ENCODE results near the gene IGSF9B.

Gene IGSF9B

DNA sequence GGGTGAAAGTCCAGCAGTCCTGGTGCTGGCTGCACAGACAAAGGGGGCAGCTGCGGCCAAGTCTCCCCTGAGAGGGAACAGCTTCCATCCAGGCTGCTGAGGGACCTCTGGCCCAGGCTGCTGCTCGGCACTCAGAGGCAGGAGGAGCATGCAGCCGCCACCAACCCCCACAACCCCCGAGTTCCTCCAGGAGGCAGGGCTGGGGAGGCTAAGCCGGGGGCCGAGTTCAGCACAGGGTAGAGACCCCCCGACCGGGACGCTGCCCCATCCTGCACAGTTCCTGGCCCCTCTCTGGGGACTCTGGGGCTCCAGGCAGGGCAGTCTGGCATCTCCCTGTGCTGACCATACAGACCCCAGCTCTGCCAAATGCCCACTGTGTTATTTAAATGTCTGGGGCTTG lies 20.2 kb downstream of the IGSF9B start:
- DNase-seq (ENCODE audit: low spot score): no peak

DNA sequence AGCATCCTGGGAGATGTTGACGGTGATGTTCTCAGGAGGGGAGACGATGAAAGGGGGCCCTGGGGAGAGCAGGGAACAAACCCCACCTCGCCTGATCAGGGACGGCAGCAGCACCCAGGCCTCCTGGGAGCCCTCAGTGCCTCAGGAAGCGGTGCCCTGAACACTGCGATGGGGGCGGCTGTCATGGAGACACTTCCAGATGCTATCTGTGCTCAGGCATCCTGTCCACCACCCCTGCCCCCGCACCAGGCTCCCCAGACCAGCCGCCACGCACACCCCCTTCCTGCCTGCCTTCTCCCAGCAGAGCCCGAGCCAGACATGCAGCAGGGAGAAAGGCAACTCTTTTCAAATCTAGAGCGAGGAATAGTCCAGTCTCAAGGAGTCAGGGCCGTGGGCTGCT lies 20.6 kb downstream of the IGSF9B start:
- DNase-seq (ENCODE audit: low spot score): no peak

DNA sequence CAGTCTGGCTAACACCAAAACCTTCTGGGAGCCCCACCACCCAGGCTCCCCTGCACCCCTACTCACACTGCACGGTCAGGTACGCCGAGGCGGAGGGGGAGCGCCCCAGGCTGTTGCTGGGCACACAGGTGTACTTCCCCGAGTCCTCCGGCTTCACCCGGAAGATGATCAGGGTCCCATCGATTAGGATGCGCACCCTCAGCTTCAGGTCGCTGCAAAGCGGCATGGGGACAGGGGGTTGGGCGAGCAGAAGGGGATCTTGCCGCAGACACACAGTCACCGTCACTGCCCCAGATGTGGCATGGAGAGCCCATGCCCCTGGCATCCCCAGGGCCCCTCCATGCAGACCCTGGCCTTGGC lies 21.2 kb downstream of the IGSF9B start:
- DNase-seq (ENCODE audit: low spot score): no peak

DNA sequence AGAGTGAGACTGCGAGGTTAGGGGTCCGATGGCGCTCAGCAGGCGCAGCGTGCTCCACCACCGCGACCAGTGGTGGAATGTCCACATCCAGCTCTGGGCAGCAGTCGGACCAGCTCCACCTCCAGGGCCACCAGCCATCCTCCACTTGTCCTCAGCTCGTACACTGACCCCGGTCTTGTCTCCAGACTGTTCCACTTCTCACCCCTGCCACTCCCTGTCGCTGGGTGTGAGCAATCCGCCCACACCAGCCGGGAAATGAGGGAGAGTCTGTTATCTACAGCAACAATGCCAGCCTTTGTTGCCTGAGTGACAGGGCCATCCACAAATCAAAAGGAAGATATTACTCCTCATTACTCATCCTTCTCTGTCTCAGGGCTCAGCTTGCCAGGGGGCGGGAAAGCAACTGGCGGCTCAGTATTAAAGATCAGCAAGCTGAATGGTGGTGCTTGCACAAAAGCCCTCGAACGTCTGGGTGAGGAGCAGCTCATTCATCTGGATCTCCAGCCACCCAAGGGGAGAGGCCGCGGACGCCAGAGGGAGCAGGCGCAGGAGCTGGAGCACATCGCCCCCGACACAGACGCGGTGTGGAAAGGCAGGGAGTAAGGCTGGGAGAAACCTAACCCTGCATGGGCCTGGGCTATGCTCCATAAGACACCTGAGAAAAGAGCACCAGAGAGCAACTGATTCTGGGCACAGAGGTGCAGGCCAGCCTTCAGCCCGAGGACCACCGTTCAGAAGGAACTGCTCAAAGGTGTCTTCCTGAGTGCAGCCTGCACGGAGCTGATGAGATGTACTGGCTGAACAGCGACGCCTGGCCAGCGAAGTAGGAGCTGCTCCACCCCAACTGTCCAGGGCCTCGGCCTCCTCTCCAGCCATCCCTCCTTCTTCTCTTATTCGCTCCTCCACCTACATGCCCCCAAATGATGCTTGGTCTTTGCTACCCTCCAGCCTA lies 21.9 kb downstream of the IGSF9B start:
- DNase-seq (ENCODE audit: low spot score): peak; percentile 94

DNA sequence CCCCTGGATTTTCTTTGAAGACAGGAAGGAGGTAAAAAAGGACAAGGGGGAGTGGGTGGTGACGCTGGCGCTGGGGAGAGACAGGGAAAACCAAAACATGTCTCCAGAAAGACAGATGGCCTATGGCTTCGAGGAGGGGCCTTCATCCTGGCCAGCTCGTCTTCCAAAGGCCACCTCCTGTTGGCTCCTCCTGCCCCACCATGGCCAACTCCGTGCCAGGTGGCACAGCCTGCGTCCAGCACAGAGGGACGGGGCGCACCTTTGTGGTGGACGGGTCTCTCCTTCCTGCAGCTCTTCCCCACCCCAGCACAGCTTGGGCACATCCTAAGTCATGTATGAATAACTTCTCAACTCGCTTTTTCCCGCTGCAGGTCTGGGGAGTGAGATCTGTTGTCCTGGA lies 22.7 kb downstream of the IGSF9B start:
- DNase-seq (ENCODE audit: low spot score): no peak

DNA sequence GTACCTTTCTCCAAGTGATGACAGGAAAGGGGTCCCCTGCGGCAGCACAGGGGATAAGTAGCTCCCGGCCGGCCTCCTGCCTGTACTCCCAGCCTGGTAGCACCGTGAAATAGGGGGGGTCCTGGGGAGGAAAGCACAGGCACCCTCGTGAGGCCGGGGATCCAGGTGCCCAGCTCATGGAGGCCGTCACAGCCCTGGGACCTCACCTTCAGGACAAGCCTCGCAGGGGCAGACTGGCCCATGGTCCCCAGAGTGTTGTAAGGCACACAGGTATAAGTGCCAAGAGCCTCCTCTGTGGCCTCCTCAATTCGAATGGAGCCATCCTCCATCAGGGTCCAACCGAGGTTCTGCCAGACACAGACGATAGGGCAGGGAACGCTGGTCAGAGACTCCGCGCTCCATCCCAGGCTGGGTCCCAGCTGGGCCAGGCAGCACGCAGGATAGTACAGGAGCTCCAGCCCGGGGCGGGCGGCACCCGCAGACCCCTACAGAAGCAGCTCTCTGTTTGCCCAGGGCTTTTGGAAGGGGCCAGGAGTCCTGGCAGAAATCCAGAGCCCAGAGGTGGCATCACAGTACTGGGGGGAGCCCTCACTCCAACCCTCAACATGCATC lies 25.2 kb downstream of the IGSF9B start:
- DNase-seq (ENCODE audit: low spot score): no peak

DNA sequence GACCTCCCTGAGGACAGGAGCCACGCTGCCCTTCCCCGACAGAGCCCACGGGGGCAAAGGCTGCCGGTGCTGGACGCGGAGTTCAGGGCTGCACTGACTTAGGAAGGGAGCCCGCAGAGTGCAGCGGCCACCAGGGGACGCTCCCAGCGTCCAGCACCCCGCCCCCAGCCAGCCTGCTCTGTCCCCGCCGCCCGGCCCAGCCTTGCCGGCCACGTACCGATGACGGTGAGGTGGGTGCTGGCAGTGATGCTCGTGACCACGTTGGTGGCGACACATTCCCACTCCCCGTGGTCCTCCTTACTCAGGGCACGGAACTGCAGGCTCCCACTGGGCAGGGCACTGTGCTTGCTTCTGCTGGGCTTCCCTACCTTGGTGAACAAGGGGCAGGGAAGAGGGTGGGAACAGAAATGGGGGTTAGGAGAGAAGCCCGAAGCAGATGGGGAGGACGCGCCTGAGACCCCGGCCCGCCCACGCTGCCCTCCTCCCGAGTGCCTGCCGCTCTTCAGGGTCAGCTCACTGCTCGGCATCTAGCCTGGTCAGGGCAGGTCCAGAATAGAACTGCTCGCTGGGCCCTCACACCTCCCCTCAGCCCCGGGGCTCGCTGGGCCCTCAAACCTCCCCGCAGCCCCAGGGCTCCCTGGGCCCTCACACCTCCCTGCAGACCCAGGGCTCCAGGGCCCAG lies 25.9 kb downstream of the IGSF9B start:
- DNase-seq (ENCODE audit: low spot score): no peak

DNA sequence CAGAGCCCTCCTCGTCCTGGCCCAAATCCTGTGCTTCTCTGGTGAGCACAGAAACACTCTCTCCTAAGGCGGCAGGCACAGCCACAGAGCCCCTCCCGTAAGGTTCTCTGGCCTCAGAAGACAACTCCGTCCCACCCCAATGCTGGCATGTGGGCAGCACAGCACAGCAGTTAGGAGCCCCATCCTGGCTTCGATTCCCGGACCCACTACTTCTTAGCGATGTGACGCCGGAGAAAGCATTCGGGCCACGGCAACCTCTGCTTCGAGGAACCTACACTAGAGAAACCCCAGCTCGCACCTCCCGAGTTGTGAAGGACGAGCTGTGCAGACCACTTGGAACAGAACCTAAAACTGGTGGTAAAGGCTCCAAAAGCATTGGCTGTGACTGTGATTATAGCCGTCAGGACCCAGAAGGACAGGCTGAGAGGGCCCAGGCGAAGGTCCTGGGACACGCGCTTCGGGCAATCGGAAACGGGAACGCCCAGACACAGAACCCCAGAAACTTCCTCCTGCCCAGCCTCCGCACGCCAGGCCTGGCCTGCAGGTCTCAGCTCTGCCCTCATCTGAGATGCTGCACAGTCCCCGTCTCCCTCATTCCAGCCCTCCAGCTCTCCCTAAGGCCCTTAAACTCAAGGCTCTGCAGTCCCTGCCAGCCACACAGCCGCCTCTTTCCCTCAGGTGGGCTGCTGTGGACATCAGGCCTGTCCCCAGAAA lies 26.6 kb downstream of the IGSF9B start:
- no peak for DNase-seq (ENCODE audit: low spot score)

DNA sequence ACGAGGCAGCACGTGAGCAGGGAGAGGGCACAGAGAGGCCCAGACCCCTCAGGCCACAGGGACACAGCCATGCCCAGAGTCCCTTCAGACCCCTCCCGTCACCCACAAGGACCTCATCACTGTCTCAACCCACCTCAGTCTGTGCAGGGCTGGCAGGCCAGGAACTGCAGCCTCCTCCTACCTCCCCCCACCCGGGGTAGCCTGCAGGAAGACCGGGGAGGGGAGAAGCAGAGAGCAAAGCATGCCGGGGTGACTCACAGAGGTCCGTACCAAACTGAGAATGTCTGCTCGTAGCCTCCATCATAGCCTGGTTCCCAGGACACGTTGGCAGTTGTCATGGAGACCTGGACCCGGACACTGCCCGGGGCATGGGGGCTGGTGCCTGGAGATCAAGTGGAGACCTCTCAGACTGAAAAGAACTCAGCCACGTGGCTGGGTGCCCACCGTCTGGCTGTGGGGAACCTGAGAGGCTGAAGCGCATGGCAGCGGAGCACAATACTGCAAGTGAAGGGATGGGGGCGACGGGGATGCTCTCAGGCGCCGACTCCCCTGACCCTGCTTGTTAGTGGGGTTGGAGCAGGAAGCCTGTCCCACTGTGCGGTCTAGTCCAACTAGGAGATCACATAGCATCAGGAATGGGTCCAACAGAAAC lies 27.2 kb downstream of the IGSF9B start:
- no peak for DNase-seq (ENCODE audit: low spot score)

DNA sequence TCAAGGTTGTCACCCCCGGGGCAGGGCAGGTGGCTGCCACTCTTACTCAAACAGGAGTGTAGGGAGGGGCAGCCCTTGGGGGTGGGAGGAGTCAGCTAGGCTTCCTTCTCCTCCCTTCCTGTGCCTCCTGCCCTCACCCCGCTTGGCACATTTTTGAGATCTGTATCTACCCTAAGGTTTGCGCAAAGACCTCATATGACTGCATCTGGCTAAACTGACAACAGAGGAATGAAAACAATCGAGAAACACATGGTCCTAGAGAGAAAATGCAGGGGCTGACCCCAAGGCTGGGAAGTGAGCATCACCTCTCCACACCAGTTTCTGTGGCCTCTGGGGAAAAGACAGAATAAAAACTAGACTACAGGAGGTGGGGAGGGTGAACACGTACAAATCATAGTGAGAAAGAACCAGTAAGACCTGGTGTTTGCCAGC lies 28.1 kb downstream of the IGSF9B start:
- no peak for DNase-seq (ENCODE audit: low spot score)

DNA sequence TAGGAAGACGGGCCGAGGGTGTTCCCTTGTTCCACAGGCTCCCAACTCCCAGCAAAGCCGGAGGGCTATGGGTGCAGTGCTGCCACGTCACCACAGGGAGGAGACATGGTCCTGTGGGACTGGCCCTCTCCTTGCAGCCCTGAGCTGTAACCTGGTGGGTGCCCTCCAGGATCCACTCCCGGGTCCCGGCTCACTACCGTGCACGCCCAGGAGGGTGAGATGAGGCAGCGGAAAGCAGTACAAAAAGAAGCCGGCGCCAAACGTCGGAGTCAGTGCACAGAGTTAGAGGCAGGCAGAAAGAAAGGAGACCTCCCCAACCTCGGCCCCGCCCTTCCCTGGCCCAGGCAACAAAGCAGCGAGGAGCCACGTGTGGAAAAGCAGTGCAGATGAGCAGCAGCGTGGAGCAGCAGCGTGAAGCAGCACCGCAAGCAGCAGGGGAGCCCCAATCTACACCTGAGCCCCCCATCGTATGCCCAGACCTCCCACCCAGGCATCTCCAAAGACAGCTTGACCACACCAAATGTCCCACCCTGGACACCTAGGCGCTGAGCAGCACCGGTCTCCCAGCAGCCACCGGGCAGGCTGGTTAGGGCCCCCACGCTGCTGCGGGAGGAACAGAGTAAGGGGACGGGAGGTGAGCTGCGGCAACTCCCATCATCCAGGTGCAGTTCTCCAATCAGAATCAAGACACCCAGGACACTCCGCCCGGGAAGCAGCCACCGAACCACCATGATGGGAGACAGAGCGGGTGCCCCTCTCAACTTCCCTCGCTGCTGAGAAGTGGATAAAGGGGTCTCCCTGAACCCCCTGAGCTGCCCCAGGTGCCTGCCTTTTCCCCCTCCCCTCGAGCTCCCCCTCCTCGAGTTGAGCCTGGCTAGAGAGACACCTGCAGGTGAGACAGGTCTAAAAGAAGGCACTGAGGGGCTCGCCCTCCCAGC lies 28.8 kb downstream of the IGSF9B start:
- peak; percentile 46 for DNase-seq (ENCODE audit: low spot score)

DNA sequence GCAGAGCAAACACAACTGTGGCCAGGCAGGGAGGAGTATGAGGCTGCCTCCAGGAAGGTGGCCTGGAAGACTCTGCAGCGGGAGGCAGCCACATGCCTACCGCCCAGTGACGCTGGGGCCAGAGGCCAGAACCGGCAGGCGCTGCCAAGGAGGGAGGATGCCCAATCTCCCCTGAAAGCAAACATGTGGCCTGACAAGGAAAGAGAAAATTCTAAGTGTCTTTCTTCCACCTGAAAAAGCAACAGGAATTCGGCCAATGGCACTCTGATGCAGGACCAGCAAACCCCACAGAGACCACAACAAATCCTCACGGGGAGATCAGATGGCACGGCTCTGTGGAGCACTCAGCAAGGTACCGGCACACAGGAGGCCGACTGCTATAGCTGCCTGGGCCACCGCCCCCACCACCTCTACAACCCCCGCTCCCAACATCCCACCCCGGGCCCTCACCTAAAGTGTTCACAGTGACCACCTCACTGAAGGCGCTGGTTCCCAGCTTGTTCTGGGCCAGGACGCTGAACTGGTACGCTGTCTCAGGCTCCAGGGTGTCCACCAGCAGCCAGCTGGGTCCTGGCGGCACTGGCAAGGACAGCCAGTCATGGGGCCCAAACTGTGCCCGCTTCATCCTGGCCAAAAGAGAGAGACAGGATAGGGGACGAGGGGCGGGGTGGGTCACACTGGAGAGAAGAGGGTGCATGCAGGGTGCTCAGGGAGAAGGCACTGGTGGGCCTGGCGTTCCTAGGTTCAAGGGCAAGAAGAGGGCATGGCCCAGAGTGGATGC lies 30.1 kb downstream of the IGSF9B start:
- DNase-seq (ENCODE audit: low spot score): no peak

DNA sequence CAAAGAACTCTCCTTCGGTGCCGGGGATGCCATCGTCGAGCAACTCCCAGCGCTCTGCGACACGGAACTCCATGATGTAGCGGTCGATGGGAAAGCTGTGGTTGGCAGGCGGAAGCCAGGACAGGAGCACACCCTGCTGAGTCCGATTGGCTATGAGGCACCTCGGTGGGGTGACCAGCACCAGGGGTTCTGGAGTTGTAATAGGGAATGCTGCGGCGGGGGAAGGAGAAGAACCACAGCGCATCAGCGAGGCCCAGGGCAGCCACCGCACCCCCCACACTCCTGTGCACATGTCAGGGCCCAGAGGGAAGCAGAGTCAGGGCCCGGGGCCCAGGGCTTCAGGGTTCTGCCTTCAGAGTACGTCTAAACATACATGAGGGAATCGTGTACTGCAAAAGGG lies 31.0 kb downstream of the IGSF9B start:
- no peak for DNase-seq (ENCODE audit: low spot score)

DNA sequence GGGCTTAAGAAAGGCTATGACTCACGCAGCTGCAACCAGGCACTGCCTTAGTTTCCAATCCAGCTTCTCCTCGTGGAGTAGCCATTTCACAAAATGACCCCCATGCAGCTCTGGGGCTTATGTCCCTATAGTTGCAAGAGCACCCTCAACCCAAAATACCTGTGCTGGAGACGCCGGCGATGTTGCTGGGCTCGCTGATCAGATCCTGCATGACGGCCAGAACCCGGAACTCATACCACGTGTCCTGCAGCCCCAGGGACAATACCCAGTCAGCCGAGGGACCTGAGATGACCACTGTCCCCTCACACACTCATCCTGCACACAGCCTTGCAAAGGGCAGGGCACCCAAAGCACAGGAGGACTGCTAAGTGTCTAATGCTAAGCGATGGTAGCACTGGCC lies 32.1 kb downstream of the IGSF9B start:
- no peak for DNase-seq (ENCODE audit: low spot score)

DNA sequence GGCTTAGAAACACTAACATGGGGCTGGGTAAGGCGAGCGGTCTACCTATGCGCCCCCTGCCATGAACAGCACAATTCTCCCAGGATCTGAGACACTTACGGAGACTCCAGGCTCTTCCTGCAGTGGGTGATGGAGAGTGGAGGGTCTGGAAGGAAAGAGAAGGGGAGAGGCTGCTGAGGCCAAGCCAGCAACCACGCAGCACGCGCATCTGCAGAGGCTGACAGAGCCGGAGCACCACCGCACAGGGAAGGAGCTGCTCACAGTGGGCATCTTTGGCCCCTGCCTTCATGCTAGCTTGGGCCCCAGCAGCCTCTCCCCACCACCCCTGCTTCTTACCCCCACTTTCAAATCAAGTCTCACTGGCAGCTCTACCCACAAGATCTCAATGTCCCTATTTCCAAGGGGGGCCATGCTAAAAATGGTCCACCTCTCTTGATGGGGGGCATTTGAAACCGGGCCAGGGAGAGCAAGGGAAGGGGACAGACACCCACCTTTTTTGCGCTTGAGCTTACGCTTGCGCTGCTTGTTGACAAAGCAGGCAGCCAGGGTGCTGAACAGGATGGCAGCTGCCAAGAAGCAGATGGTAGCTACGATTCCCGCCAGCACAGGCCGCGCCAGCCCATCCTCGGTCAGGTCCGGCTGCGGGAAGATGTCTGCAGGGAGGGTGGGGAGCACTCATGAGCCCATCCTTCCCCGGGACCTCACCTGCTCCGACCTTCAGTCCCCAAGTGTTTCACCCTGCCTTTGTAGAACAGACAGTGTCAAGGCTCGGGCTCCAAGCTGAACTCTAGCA lies 34.5 kb downstream of the IGSF9B start:
- DNase-seq (ENCODE audit: low spot score): no peak

DNA sequence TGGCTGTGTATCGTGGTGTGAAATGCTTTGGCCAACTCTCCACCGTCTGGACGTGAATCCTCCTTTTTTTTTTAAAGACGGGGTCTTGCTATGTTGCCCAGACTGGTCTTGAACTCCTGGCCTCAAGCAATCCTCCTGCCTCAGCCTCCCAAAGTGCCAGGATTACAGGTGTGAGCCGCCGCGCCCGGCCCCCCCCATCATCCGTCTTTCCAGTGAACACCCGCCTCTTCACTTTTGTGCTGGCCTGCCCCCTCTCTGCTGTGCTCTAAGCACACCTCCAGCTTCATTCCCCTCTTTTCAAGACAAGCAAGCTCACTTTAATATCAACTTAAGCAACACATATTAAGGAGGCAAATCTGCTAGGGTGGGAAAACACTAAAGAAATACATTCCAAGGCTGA lies 35.3 kb downstream of the IGSF9B start:
- DNase-seq (ENCODE audit: low spot score): peak; percentile 69

DNA sequence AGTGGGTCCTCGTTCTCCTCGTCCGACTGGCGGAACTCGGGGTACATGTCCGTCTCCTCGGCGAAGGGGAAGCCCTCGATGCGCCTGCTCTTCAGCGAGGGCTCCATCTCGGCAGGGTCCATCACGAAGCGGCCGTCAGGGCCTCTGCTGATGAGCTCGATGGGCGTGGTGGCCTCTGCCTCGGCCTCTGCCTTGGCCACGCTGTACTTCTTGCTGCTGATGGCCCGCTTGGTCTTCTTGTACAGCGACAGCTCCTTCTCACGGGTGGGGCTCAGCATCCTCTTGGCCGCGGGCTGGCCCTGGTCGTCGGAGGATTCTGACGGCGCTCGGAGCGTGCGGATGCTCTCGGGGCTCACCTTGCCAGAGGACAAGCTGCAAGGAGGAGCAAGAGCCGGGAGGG lies 35.7 kb downstream of the IGSF9B start:
- DNase-seq (ENCODE audit: low spot score): no peak

DNA sequence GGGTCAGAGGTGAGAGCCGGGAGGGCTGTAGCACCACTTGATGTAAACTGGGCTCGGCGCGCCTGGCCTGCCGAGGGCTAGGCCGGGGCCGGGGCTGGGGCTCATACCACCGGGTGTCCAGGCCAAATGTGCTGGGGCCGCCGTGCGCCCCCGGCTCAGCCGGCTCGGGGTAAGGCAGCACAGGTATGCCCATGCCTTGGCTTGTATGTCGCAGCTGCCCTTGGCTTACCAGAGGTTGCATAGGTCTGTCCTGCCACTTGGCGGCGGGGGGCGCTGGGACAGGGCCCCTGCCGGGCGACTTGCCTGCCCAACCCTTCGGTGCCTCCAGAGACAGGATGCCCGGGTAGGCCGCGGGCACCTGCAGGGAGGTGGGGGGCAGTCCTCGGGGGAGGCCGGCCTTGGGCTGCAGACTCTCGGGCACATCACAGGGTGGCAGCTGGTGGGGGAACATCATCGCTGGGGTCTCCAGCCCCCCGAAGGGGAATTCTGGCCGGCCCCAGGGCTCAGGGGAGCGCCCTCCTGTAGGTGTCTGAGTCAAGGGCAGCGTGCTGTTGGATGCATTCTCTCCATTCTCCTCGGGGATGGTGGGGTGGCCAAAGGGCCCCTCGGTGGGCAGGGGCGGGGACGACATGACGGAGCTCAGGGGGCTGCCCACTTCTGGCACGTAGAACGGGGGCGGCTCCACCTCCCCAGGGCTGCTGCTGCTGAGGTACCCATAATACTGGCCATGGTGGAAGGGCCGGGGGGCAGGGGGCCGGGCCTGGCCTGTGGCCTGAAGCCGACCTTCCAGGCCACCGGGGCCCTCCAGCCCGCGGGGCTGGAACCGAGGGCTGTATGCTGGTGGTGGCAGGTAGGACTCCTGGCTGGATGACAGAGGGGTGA lies 36.4 kb downstream of the IGSF9B start:
- no peak for DNase-seq (ENCODE audit: low spot score)

All from putamen (tissue), 1 donor.